ENCODE measurements around the gene REXO1.

- TF ChIP-seq EZH2 (IDR thresholded peaks at IDR 0.05) (no peak), POLR2AphosphoS5 (IDR thresholded peaks at IDR 0.05; ENCODE audit: borderline replicate concordance, low read depth, low read length) (no peak)
These were observed 61.2 kb downstream of the REXO1 start for GRCh38 chr19:1787116-1787515.
